Lung (tissue), 12 donors: ENCODE results near the gene HAUS8. TPM values are rescaled to one million over a fixed set of nuclear protein-coding genes. Genes with fewer than 3 reads are reported as not detected.

Experiments used
- ATAC-seq: fragments of 200-7000 bp; cut with Tn5 transposase; one replicate; pipeline ENCODE4 v1.9.1; 2020; ENCODE audit warnings: moderate number of reproducible peaks; ENCODE audit not compliant: insufficient read depth, low FRiP score
- DNase-seq, 3 donors: peaks; one replicate each; pipeline ENCODE4 v3.0.0-alpha.2; 2013 to 2017
- H3K27ac ChIP-seq, 2 donors: one replicate each; pipeline ENCODE4 v1.5.1; 2013; ENCODE audit warnings: mild to moderate bottlenecking in 2 of 2, moderate library complexity in 2 of 2, control low read depth in 1 of 2, inconsistent platforms in 1 of 2, low read depth in 1 of 2, low read length in 1 of 2
- H3K27me3 ChIP-seq, 3 donors: one replicate each; pipeline ENCODE4 v1.5.1; 2013; ENCODE audit warnings: low read length in 2 of 3; ENCODE audit not compliant: control insufficient read depth in 3 of 3, insufficient read depth in 3 of 3
- H3K36me3 ChIP-seq, 4 donors: one replicate each; pipeline ENCODE4 v1.5.1; 2013; ENCODE audit warnings: low read length in 4 of 4, mild to moderate bottlenecking in 1 of 4, moderate library complexity in 1 of 4; ENCODE audit not compliant: control insufficient read depth in 4 of 4, insufficient read depth in 4 of 4
- H3K4me1 ChIP-seq, 5 donors: one replicate each; pipeline ENCODE4 v1.5.1; 2013; ENCODE audit warnings: low read length in 5 of 5, mild to moderate bottlenecking in 2 of 5, moderate library complexity in 1 of 5; ENCODE audit not compliant: control insufficient read depth in 5 of 5, insufficient read depth in 5 of 5
- H3K4me3 ChIP-seq: one replicate; pipeline ENCODE4 v1.5.1; 2013; ENCODE audit warnings: mild to moderate bottlenecking, control low read depth, moderate library complexity
- H3K9ac ChIP-seq, 2 donors: one replicate each; pipeline ENCODE4 v1.5.1; 2013; ENCODE audit warnings: low read length in 2 of 2, control low read depth in 1 of 2; ENCODE audit not compliant: insufficient read depth in 1 of 2
- H3K9me3 ChIP-seq, 4 donors: one replicate each; pipeline ENCODE4 v1.5.1; 2013; ENCODE audit warnings: low read length in 3 of 4, mild to moderate bottlenecking in 1 of 4, moderate library complexity in 1 of 4; ENCODE audit not compliant: control insufficient read depth in 4 of 4, insufficient read depth in 3 of 4
- CTCF ChIP-seq: IDR thresholded peaks from 2 replicates; pipeline ENCODE4 v1.5.1; 2012; ENCODE audit warnings: mild to moderate bottlenecking; ENCODE audit errors: control extremely low read depth, extremely low read depth
- WGBS, 2 donors: extraction: QIAGEN DNeasy Blood & Tissue Kit; methylation state at CpG; one replicate each; pipeline ENCODE4 v1.1.7; 2013; 5-methylcytosine and 5-hydroxymethylcytosine counted together
- polyA plus RNA-seq, 2 donors: library from polyadenylated mRNA; stranded (reverse); fragments of 200-250 nt; gene quantifications; one replicate each; pipeline ENCODE4 v1.2.1, GENCODE V29; 2013
- total RNA-seq, 2 donors: library from RNA; depleted of rRNA in 1 of 2; stranded (reverse); fragments of >200 nt in 1 of 2; gene quantifications; one replicate each; pipeline ENCODE4 v1.2.1, GENCODE V29; 2014 to 2021
- donor health status: control.
- donor health status: control.
- donor health status: Bipolar disorder and iron deficiency.
- donor health status: healthy.
- donor health status: DM: yes; HTN: yes; CAD: no.

HAUS8 gene
- total and polyA plus RNA-seq, 4 donors = 6.1 to 13.8 (median 8.5) TPM

- DNase-seq = peak; percentile 62 to 72 (median 65)
- Histone ChIP-seq H3K27me3 (no peaks in the 10 kb centered on the region), H3K4me3 (peak overlapping the region; percentile 82), H3K9ac (peak overlapping the region in 1 of 2 donors; percentile 47), H3K9me3 (no peaks in the 10 kb centered on the region), H3K36me3 (peaks cover 0 to 7% (median 2%) of the 10 kb centered on the region in 4 donors), H3K4me1 (peaks cover 11 to 37% (median 14%) of the 10 kb centered on the region in 5 donors), H3K27ac (peak overlapping the region; percentile 85 to 86)
- WGBS, 2 donors = 0 to 1% methylated on average over 43 of the region's 43 CpGs
- ATAC-seq = no peak
- TF ChIP-seq CTCF = no peak
Measured at GRCh38 chr19:17075864-17076542, 751 bp upstream of the HAUS8 start.

GRCh38 chr19:17074634-17075034 lies 618 bp downstream of the HAUS8 start:
- Histone ChIP-seq H3K36me3 (peaks cover 0 to 8% (median 2%) of the 10 kb centered on the region in 4 donors), H3K4me1 (peaks cover 11 to 34% (median 14%) of the 10 kb centered on the region in 5 donors), H3K9ac (peak overlapping the region; percentile 54 to 67), H3K27ac (peak overlapping the region; percentile 48 to 74), H3K4me3 (peak overlapping the region; percentile 69), H3K9me3 (no peaks in the 10 kb centered on the region), H3K27me3 (no peaks in the 10 kb centered on the region)
- 17 to 27% methylated on average over 11 of the region's 11 CpGs for WGBS, 2 donors
- DNase-seq (no peak), ATAC-seq (no peak)
- TF ChIP-seq CTCF = no peak

- DNase-seq = no peak
- Histone ChIP-seq H3K9me3 (no peaks in the 10 kb centered on the region), H3K4me3 (peak overlapping the region; percentile 69), H3K4me1 (peaks cover 7 to 29% (median 11%) of the 10 kb centered on the region in 5 donors), H3K9ac (peak overlapping the region in 1 of 2 donors; percentile 54), H3K36me3 (peaks cover 0 to 8% (median 2%) of the 10 kb centered on the region in 4 donors), H3K27ac (peak overlapping the region in 1 of 2 donors; percentile 48), H3K27me3 (no peaks in the 10 kb centered on the region)
- no peak for ATAC-seq
- no peak for TF ChIP-seq CTCF
- 66 to 67% methylated on average over 18 of the region's 18 CpGs for WGBS, 2 donors
Measured at GRCh38 chr19:17073869-17074633, 1.2 kb downstream of the HAUS8 start.
